Cardiac muscle cell (in vitro differentiated cells and primary cell): ENCODE data around the gene ATPAF1. TPM values are rescaled to one million over a fixed set of nuclear protein-coding genes. Genes with fewer than 3 reads are reported as not detected.

ENCODE experiments used
- DNase-seq, 2 donors: peaks; one replicate each; pipeline versions ENCODE4 v3.0.0 to v3.0.0-alpha.2; 2010 to 2017; ENCODE audit warnings: low read depth in 1 of 2, low spot score in 1 of 2
- H3K27ac ChIP-seq: fragments of 200-600 bp; sonication (generic); 2 replicates; pipeline ENCODE4 v1.5.1; 2016
- H3K27me3 ChIP-seq: fragments of 200-600 bp; sonication (generic); 2 replicates; pipeline ENCODE4 v1.6.0; 2016; ENCODE audit warnings: control low read depth
- H3K36me3 ChIP-seq: fragments of 200-600 bp; sonication (generic); 2 replicates; pipeline ENCODE4 v1.5.1; 2016; ENCODE audit warnings: control low read depth
- H3K4me1 ChIP-seq: fragments of 200-600 bp; sonication (generic); 2 replicates; pipeline ENCODE4 v1.8.1; 2017; ENCODE audit warnings: low read depth, mild to moderate bottlenecking, mixed run types
- H3K4me3 ChIP-seq: fragments of 200-600 bp; sonication (generic); 2 replicates; pipeline ENCODE4 v1.5.1; 2016; ENCODE audit warnings: mild to moderate bottlenecking
- H3K9me3 ChIP-seq: fragments of 200-600 bp; sonication (generic); 2 replicates; pipeline ENCODE4 v1.5.1; 2017; ENCODE audit warnings: low read depth, mild to moderate bottlenecking, control low read depth
- polyA plus RNA-seq: library from polyadenylated mRNA; unstranded; fragments of >200 nt; fragmentation: Nextera tagmentation; extraction: Ambion mirVana; gene quantifications from 2 replicates; pipeline ENCODE4 v1.2.1, GENCODE V29; 2016
- total RNA-seq: library from RNA; depleted of rRNA; stranded (reverse); fragments of >200 nt; gene quantifications from 2 replicates; pipeline ENCODE4 v1.2.3, GENCODE V29; 2016
- TF ChIP-seq, protein P1 (sequence below): IDR thresholded peaks from 2 replicates; pipeline ENCODE4 v1.5.1; 2012; ENCODE audit warnings: low read depth, mild to moderate bottlenecking, low read length

The ATPAF1 gene
- total and polyA plus RNA-seq, 2 experiments from 2014 or later = 83.6 to 120 TPM

DNA sequence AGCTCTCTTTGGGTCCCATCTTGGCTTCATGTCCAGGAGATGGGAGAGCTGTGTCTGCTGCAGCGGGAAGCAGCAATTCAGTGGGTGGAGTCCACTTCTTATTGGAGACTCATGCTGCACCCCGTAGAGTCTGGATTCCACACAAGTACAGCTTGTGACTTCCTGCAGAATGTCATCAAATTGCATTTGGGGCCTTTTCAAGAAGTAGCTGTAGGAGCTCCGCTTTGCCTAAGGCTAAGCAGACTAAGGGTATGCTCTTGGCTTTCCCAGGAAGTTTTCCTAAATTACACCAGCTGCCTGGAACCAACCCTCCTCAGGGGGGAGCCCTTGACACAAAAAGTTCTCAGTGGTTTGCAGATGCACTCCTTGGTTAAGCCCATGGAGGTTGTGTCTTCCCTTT is 45.8 kb downstream of the ATPAF1 start:
- Histone ChIP-seq H3K27ac (no peak overlapping the region), H3K27me3 (no peaks in the 10 kb centered on the region), H3K4me1 (peaks cover 14% of the 10 kb centered on the region), H3K4me3 (no peak overlapping the region), H3K36me3 (no peaks in the 10 kb centered on the region), H3K9me3 (no peaks in the 10 kb centered on the region)
- peak in 1 of 2 donors; percentile 50 for DNase-seq
- TF ChIP-seq, protein P1, sequence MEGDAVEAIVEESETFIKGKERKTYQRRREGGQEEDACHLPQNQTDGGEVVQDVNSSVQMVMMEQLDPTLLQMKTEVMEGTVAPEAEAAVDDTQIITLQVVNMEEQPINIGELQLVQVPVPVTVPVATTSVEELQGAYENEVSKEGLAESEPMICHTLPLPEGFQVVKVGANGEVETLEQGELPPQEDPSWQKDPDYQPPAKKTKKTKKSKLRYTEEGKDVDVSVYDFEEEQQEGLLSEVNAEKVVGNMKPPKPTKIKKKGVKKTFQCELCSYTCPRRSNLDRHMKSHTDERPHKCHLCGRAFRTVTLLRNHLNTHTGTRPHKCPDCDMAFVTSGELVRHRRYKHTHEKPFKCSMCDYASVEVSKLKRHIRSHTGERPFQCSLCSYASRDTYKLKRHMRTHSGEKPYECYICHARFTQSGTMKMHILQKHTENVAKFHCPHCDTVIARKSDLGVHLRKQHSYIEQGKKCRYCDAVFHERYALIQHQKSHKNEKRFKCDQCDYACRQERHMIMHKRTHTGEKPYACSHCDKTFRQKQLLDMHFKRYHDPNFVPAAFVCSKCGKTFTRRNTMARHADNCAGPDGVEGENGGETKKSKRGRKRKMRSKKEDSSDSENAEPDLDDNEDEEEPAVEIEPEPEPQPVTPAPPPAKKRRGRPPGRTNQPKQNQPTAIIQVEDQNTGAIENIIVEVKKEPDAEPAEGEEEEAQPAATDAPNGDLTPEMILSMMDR = peak; percentile 56

DNA sequence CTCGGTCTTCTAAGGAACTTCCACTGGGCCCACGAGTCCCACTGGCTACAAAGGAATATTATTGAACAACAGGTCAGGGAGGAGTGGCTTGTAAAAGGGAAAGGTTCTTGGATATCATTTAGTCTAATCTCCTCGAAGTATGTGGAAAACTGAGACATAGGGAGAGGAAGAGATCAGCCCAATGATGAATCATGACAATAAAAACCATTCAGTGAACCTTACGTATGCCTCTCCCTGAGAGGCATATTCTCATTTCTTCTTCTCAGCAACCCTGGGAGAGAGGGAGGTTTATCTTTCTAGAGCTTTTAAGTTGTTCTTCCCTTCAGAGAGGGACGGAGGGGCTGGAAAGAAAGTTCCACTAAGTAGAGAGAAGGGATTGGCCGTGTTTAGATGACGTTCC is 46.2 kb downstream of the ATPAF1 start:
- no peaks in the 10 kb centered on the region for H3K9me3 ChIP-seq
- no peaks in the 10 kb centered on the region for H3K36me3 ChIP-seq
- TF ChIP-seq, protein P1 = no peak
- no peak for DNase-seq
- H3K27me3 ChIP-seq = no peaks in the 10 kb centered on the region
- H3K4me1 ChIP-seq = peaks cover 18% of the 10 kb centered on the region
- H3K27ac ChIP-seq = no peak overlapping the region
- H3K4me3 ChIP-seq = no peak overlapping the region

DNA sequence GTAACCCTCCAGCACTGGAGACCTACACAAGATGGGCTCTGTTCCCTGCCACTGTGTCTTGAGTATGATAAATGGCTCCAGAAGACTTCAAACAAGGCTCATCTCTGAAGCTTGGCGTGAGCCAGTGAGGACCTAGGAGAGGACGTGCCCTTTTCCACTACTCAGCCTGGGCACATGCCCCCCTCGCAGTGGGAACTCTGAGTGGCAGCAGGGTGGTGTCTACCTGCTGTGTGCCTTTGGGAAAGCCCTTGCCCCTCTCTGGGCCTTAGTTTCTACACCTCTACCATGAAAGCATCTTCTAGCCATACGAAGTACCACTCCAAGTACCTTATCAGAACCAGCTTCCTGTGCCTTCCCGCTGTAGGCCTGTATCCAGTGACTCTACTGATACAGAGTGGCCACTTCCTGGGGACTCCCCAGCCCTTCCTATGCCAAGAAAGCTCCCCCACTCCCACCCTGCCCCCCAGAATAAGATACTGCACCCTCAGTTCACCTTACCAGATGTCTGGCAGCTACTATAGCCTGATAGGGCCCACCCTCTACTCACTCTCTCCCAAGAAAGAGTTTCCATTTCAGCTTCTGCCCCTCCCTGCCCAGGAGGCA is 48.4 kb downstream of the ATPAF1 start:
- Histone ChIP-seq H3K27ac (no peak overlapping the region), H3K4me3 (no peak overlapping the region), H3K36me3 (no peaks in the 10 kb centered on the region), H3K27me3 (no peaks in the 10 kb centered on the region), H3K4me1 (peaks cover 18% of the 10 kb centered on the region), H3K9me3 (no peaks in the 10 kb centered on the region)
- no peak for DNase-seq
- TF ChIP-seq, protein P1 = no peak

DNA sequence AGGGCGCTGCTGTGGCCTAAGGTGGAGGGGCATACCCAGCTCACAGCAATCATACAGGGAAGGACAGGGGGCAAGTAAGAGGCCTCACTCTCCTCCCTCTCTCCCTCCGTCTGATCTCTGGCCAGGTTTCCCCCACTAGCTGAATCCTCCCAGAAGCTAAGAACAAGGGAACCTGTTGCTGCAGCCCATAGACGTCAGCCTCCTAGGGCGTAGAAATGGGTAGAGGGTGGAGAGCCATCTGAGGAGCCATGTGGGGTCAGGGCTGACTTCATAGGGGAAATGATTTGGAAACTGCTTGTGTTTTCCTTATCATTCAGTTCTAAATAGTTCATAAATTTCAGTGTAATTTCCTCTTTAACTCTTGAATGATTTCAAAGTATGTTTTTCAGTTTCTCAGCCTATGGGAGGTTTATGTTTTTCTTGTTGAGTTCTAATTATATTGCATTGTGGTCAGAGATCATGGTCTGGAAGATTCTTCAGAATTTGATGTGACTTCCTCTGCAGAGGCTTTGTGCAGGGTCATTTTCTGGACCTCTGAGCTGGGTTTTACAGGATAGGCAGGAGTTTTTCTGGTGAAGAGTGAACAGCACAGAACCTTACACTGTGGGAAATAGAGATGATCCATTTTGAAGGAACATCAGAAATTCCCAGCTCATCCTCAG is 49.3 kb downstream of the ATPAF1 start:
- DNase-seq = no peak
- H3K36me3 ChIP-seq = no peaks in the 10 kb centered on the region
- no peaks in the 10 kb centered on the region for H3K9me3 ChIP-seq
- H3K27me3 ChIP-seq = no peaks in the 10 kb centered on the region
- TF ChIP-seq, protein P1 = no peak
- H3K4me1 ChIP-seq = peaks cover 10% of the 10 kb centered on the region
- no peak overlapping the region for H3K4me3 ChIP-seq
- H3K27ac ChIP-seq = no peak overlapping the region

DNA sequence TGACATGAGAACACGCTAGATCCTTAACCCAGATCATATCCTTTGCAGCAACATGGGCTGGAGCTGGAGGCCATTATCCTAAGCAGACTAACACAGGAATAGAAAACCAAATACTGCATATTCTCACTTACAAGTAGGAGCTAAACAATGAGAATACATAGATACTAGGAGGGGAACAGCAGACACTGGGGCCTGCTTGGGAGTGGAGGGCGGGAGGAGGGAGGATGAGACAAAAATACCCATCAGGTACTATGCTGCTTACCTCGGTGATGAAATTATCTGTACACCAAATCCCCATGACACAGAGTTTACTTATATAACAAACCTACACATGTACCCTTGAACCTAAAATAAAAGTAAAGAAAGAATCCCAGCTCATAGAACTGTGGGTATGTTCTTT is 50.3 kb downstream of the ATPAF1 start:
- no peaks in the 10 kb centered on the region for H3K9me3 ChIP-seq
- TF ChIP-seq, protein P1 = no peak
- no peak overlapping the region for H3K27ac ChIP-seq
- no peaks in the 10 kb centered on the region for H3K27me3 ChIP-seq
- no peak for DNase-seq
- no peaks in the 10 kb centered on the region for H3K36me3 ChIP-seq
- no peak overlapping the region for H3K4me3 ChIP-seq
- H3K4me1 ChIP-seq = peaks cover 13% of the 10 kb centered on the region
